WTC11 (cell line): ENCODE measurements around the gene MARCHF10. TPM values are rescaled to one million over a fixed set of nuclear protein-coding genes. Genes with fewer than 3 reads are reported as not detected.

ENCODE experiments used
- ATAC-seq: fragments of 200-7000 bp; cut with Tn5 transposase; 2 replicates; pipeline ENCODE4 v1.10.0; 2021; ENCODE audit warnings: mild to moderate bottlenecking, moderate library complexity
- CTCF ChIA-PET: fragments of 300-600 bp; sonication (Branson Sonifier 250); formaldehyde crosslinking; loops from one replicate; lab custom pipeline; 2021; ENCODE audit warnings: antibody characterized with exemption; lab: Charles Lee
- POLR2A ChIA-PET: fragments of 350-600 bp; sonication (Branson Sonifier 250); formaldehyde crosslinking; loops from one replicate; lab custom pipeline; 2021; ENCODE audit warnings: antibody characterized with exemption; lab: Charles Lee
- DNase-seq: peaks from one replicate; pipeline ENCODE4 v3.0.0; 2021; ENCODE audit warnings: low spot score
- H3K27ac Mint-ChIP-seq: 2 replicates; pipeline ENCODE4 v1.8.0; 2021; ENCODE audit warnings: mixed read lengths
- H3K27me3 Mint-ChIP-seq: 2 replicates; pipeline ENCODE4 v1.8.0; 2021; ENCODE audit warnings: low read depth, mild to moderate bottlenecking, moderate library complexity, mixed read lengths
- H3K36me3 Mint-ChIP-seq: 2 replicates; pipeline ENCODE4 v1.8.0; 2021; ENCODE audit warnings: mixed read lengths
- H3K4me1 Mint-ChIP-seq: 2 replicates; pipeline ENCODE4 v1.8.0; 2022; ENCODE audit warnings: mixed read lengths
- H3K4me3 Mint-ChIP-seq: 2 replicates; pipeline ENCODE4 v1.8.0; 2021; ENCODE audit warnings: mild to moderate bottlenecking, moderate library complexity, mixed read lengths
- H3K9me3 Mint-ChIP-seq: 2 replicates; pipeline ENCODE4 v1.8.0; 2021; ENCODE audit warnings: mixed read lengths
- E2F1 ChIP-seq: sonication (generic); formaldehyde crosslinking; IDR thresholded peaks from 2 replicates; pipeline ENCODE4 v1.8.0; 2022; ENCODE audit warnings: mild to moderate bottlenecking, missing genetic modification reagents
- E2F4 ChIP-seq: sonication (generic); formaldehyde crosslinking; IDR thresholded peaks from 2 replicates; pipeline ENCODE4 v1.8.1; 2022; ENCODE audit warnings: low read depth, mild to moderate bottlenecking, moderate library complexity, missing genetic modification reagents, borderline replicate concordance
- EMX1 ChIP-seq: fragments of 250-450 bp; sonication (Bioruptor Pico); IDR thresholded peaks from 2 replicates; pipeline ENCODE4 v1.8.0; 2021; ENCODE audit warnings: mild to moderate bottlenecking
- ERG ChIP-seq: fragments of 250-450 bp; sonication (Bioruptor Pico); IDR thresholded peaks from 2 replicates; pipeline ENCODE4 v1.8.0; 2021; ENCODE audit warnings: mild to moderate bottlenecking
- FOXK1 ChIP-seq: sonication (generic); formaldehyde crosslinking; IDR thresholded peaks from 2 replicates; pipeline ENCODE4 v1.8.0; 2022; ENCODE audit warnings: mild to moderate bottlenecking, moderate library complexity, missing genetic modification reagents
- KAT7 ChIP-seq: sonication (generic); formaldehyde crosslinking; IDR thresholded peaks from 2 replicates; pipeline ENCODE4 v1.8.1; 2023; ENCODE audit warnings: missing genetic modification reagents, mild to moderate bottlenecking, borderline replicate concordance
- NFYB ChIP-seq: sonication (generic); formaldehyde crosslinking; conservative IDR thresholded peaks from 2 replicates; pipeline ENCODE4 v1.8.0; 2022; ENCODE audit warnings: low read depth, missing genetic modification reagents
- NR2C2 ChIP-seq: sonication (generic); formaldehyde crosslinking; IDR thresholded peaks from 2 replicates; pipeline ENCODE4 v1.8.0; 2022; ENCODE audit warnings: mild to moderate bottlenecking, missing genetic modification reagents
- NR3C1 ChIP-seq: sonication (generic); formaldehyde crosslinking; conservative IDR thresholded peaks from 2 replicates; pipeline ENCODE4 v1.8.1; 2023; ENCODE audit warnings: low read depth, mild to moderate bottlenecking, missing genetic modification reagents
- SMAD4 ChIP-seq: sonication (generic); formaldehyde crosslinking; IDR thresholded peaks from 2 replicates; pipeline ENCODE4 v1.8.0; 2022; ENCODE audit warnings: mild to moderate bottlenecking, missing genetic modification reagents
- SP1 ChIP-seq: sonication (generic); formaldehyde crosslinking; conservative IDR thresholded peaks from 2 replicates; pipeline ENCODE4 v1.8.1; 2022; ENCODE audit warnings: missing genetic modification reagents
- TP53 ChIP-seq: sonication (generic); formaldehyde crosslinking; IDR thresholded peaks from 2 replicates; pipeline ENCODE4 v1.8.1; 2023; ENCODE audit warnings: mild to moderate bottlenecking, missing genetic modification reagents
- ZBTB21 ChIP-seq: sonication (generic); formaldehyde crosslinking; IDR thresholded peaks from 2 replicates; pipeline ENCODE4 v1.8.1; 2023; ENCODE audit warnings: mild to moderate bottlenecking, missing genetic modification reagents, borderline replicate concordance
- ZNF671 ChIP-seq: fragments of 250-450 bp; sonication (Bioruptor Pico); IDR thresholded peaks from 2 replicates; pipeline ENCODE4 v1.8.0; 2021; ENCODE audit warnings: mild to moderate bottlenecking
- total RNA-seq: library from RNA; stranded (reverse); gene quantifications from 3 replicates; pipeline ENCODE4 v1.2.3, GENCODE V29; 2021
- TF ChIP-seq, protein P1 (sequence below): fragments of 250-450 bp; sonication (Bioruptor Pico); IDR thresholded peaks from 2 replicates; pipeline ENCODE4 v2.1.2; 2022; ENCODE audit warnings: mild to moderate bottlenecking, moderate library complexity
- TF ChIP-seq, protein P2 (sequence below): sonication (generic); formaldehyde crosslinking; conservative IDR thresholded peaks from 2 replicates; pipeline ENCODE4 v1.8.1; 2023; ENCODE audit warnings: mild to moderate bottlenecking, low read depth, missing genetic modification reagents, moderate library complexity
- TF ChIP-seq, protein P3 (sequence below): sonication (generic); formaldehyde crosslinking; IDR thresholded peaks from 2 replicates; pipeline ENCODE4 v1.8.1; 2023; ENCODE audit warnings: mild to moderate bottlenecking, missing genetic modification reagents, moderate library complexity
- TF ChIP-seq, protein P4 (sequence below): fragments of 250-450 bp; sonication (Bioruptor Pico); IDR thresholded peaks from 2 replicates; pipeline ENCODE4 v1.9.0; 2021; ENCODE audit warnings: mild to moderate bottlenecking, borderline replicate concordance
- TF ChIP-seq, protein P5 (sequence below): sonication (generic); formaldehyde crosslinking; IDR thresholded peaks from 2 replicates; pipeline ENCODE4 v1.8.1; 2023; ENCODE audit warnings: mild to moderate bottlenecking, moderate library complexity, missing genetic modification reagents

The MARCHF10 gene
- total RNA-seq, 1 experiment from 2014 or later = 1.0 TPM

- Mint-ChIP-seq H3K9me3 (peaks cover 4% of the 10 kb centered on the region; the same call in 1 of the 2 replicates), H3K4me1 (peaks cover 31% of the 10 kb centered on the region), H3K27ac (peak overlapping the region; percentile 26; the same call in 1 of the 2 replicates), H3K36me3 (peaks cover 3% of the 10 kb centered on the region; the same call in 1 of the 2 replicates), H3K4me3 (no peak overlapping the region), H3K27me3 (no peaks in the 10 kb centered on the region)
- CTCF ChIA-PET = interaction anchor here (0.7 kb wide), 1 partner anchor 646 kb away, joined by 3 read pairs; no protein-coding TSS in a partner anchor
- peak; percentile 65 for ATAC-seq
- no peak for TF ChIP-seq NR3C1 (CRISPR knock-in tag)
- TF ChIP-seq SMAD4 (CRISPR knock-in tag) = no peak
- TF ChIP-seq TP53 (CRISPR knock-in tag) = no peak
- TF ChIP-seq ERG (CRISPR knock-in tag) = no peak
- no peak for TF ChIP-seq E2F1 (CRISPR knock-in tag)
- no peak for TF ChIP-seq ZBTB21
- POLR2A ChIA-PET = no interaction called here
- no peak for DNase-seq
Measured at GRCh38 chr17:62819511-62820221, 11.6 kb upstream of the MARCHF10 start.

GRCh38 chr17:62818526-62818925, 10.4 kb upstream of the MARCHF10 start:
- TF ChIP-seq, protein P1, sequence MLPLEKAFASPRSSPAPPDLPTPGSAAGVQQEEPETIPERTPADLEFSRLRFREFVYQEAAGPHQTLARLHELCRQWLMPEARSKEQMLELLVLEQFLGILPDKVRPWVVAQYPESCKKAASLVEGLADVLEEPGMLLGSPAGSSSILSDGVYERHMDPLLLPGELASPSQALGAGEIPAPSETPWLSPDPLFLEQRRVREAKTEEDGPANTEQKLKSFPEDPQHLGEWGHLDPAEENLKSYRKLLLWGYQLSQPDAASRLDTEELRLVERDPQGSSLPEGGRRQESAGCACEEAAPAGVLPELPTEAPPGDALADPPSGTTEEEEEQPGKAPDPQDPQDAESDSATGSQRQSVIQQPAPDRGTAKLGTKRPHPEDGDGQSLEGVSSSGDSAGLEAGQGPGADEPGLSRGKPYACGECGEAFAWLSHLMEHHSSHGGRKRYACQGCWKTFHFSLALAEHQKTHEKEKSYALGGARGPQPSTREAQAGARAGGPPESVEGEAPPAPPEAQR (CRISPR knock-in tag) = no peak
- TF ChIP-seq, protein P2, sequence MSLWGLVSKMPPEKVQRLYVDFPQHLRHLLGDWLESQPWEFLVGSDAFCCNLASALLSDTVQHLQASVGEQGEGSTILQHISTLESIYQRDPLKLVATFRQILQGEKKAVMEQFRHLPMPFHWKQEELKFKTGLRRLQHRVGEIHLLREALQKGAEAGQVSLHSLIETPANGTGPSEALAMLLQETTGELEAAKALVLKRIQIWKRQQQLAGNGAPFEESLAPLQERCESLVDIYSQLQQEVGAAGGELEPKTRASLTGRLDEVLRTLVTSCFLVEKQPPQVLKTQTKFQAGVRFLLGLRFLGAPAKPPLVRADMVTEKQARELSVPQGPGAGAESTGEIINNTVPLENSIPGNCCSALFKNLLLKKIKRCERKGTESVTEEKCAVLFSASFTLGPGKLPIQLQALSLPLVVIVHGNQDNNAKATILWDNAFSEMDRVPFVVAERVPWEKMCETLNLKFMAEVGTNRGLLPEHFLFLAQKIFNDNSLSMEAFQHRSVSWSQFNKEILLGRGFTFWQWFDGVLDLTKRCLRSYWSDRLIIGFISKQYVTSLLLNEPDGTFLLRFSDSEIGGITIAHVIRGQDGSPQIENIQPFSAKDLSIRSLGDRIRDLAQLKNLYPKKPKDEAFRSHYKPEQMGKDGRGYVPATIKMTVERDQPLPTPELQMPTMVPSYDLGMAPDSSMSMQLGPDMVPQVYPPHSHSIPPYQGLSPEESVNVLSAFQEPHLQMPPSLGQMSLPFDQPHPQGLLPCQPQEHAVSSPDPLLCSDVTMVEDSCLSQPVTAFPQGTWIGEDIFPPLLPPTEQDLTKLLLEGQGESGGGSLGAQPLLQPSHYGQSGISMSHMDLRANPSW (CRISPR knock-in tag) = no peak
- TF ChIP-seq EMX1 = no peak
- no peak for TF ChIP-seq SP1 (CRISPR knock-in tag)
- TF ChIP-seq ZNF671 (CRISPR knock-in tag) = no peak
- TF ChIP-seq FOXK1 (CRISPR knock-in tag) = no peak
- no peak for TF ChIP-seq KAT7 (CRISPR knock-in tag)
- TF ChIP-seq, protein P3, sequence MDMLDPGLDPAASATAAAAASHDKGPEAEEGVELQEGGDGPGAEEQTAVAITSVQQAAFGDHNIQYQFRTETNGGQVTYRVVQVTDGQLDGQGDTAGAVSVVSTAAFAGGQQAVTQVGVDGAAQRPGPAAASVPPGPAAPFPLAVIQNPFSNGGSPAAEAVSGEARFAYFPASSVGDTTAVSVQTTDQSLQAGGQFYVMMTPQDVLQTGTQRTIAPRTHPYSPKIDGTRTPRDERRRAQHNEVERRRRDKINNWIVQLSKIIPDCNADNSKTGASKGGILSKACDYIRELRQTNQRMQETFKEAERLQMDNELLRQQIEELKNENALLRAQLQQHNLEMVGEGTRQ (CRISPR knock-in tag) = no peak
- TF ChIP-seq E2F4 = no peak
- TF ChIP-seq NR2C2 (CRISPR knock-in tag) = no peak
- TF ChIP-seq NFYB (CRISPR knock-in tag) = no peak
- TF ChIP-seq, protein P4, sequence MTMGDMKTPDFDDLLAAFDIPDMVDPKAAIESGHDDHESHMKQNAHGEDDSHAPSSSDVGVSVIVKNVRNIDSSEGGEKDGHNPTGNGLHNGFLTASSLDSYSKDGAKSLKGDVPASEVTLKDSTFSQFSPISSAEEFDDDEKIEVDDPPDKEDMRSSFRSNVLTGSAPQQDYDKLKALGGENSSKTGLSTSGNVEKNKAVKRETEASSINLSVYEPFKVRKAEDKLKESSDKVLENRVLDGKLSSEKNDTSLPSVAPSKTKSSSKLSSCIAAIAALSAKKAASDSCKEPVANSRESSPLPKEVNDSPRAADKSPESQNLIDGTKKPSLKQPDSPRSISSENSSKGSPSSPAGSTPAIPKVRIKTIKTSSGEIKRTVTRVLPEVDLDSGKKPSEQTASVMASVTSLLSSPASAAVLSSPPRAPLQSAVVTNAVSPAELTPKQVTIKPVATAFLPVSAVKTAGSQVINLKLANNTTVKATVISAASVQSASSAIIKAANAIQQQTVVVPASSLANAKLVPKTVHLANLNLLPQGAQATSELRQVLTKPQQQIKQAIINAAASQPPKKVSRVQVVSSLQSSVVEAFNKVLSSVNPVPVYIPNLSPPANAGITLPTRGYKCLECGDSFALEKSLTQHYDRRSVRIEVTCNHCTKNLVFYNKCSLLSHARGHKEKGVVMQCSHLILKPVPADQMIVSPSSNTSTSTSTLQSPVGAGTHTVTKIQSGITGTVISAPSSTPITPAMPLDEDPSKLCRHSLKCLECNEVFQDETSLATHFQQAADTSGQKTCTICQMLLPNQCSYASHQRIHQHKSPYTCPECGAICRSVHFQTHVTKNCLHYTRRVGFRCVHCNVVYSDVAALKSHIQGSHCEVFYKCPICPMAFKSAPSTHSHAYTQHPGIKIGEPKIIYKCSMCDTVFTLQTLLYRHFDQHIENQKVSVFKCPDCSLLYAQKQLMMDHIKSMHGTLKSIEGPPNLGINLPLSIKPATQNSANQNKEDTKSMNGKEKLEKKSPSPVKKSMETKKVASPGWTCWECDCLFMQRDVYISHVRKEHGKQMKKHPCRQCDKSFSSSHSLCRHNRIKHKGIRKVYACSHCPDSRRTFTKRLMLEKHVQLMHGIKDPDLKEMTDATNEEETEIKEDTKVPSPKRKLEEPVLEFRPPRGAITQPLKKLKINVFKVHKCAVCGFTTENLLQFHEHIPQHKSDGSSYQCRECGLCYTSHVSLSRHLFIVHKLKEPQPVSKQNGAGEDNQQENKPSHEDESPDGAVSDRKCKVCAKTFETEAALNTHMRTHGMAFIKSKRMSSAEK (CRISPR knock-in tag) = no peak
- TF ChIP-seq, protein P5, sequence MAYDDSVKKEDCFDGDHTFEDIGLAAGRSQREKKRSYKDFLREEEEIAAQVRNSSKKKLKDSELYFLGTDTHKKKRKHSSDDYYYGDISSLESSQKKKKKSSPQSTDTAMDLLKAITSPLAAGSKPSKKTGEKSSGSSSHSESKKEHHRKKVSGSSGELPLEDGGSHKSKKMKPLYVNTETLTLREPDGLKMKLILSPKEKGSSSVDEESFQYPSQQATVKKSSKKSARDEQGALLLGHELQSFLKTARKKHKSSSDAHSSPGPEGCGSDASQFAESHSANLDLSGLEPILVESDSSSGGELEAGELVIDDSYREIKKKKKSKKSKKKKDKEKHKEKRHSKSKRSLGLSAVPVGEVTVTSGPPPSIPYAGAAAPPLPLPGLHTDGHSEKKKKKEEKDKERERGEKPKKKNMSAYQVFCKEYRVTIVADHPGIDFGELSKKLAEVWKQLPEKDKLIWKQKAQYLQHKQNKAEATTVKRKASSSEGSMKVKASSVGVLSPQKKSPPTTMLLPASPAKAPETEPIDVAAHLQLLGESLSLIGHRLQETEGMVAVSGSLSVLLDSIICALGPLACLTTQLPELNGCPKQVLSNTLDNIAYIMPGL = no peak
- H3K27ac Mint-ChIP-seq = no peak overlapping the region
- POLR2A ChIA-PET = no interaction called here
- CTCF ChIA-PET = interaction anchor here (1.0 kb wide), 1 partner anchor 107 kb away, joined by 3 read pairs; no protein-coding TSS in a partner anchor
- peaks cover 26% of the 10 kb centered on the region for H3K4me1 Mint-ChIP-seq
- no peak for DNase-seq
- H3K4me3 Mint-ChIP-seq = no peak overlapping the region
- H3K9me3 Mint-ChIP-seq = peaks cover 14% of the 10 kb centered on the region
- no peak for ATAC-seq
- no peaks in the 10 kb centered on the region for H3K27me3 Mint-ChIP-seq
- H3K36me3 Mint-ChIP-seq = peaks cover 13% of the 10 kb centered on the region
